ENCODE measurements around the gene CCDC85B.

CCDC85B gene

GRCh38 chr11:65868076-65868667, 22.3 kb upstream of the CCDC85B start:
- DNase-seq: peak in 23 of 56 donors; percentile 2 to 77 (median 32)

GRCh38 chr11:65868907-65869306, 21.6 kb upstream of the CCDC85B start:
- DNase-seq: no peak

GRCh38 chr11:65869643-65870306, 20.7 kb upstream of the CCDC85B start:
- no peak for DNase-seq

- DNase-seq: no peak
Observed at GRCh38 chr11:65870307-65870658, 20.2 kb upstream of the CCDC85B start.

DNA sequence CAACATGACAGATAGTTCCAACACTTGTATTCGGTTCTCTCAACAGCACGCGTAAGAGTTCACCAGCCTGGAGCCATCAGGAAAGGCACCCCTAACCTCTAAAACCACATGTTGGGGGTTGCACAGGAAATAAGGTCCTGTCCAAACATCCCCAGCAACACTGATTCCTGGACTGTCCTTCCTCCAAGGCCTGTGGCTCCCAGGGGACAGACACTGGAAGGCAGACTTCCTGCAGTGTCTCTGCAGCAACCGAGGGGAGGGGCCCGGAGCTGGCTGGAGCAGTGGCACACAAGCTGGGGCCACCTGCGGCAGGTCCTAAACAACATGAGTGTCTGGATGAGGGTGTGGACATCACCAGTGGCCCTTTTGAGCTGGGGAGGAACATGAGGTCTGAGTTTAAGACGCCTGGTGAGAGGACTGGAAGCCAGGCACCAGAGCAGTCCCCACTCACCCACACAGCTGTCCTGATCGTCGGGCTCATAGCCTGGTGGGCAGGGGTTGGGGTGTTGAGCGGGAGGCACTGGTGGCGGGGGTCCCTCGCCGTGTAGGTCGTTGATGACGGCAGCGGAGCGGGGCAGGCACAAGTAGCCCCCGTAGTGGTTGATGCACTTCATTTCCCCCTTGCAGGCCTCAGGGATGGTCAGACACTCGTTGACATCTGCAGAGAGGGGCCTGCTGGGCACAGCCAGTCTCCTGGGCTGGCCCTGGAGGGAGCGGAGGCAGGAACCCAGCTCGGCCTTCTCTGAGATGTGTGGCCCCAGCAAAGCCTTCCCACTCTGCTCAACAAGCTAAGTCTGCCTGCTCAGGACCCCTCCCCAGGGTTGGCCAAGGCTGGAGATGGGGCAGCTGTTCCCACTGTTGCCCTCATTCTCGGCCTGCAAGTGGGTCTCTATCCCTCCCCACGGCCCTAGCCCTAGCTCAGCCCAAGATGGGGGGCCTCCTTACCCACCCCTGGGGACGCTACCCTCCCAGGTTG, 19.5 kb upstream of the CCDC85B start:
- no peak for DNase-seq

DNA sequence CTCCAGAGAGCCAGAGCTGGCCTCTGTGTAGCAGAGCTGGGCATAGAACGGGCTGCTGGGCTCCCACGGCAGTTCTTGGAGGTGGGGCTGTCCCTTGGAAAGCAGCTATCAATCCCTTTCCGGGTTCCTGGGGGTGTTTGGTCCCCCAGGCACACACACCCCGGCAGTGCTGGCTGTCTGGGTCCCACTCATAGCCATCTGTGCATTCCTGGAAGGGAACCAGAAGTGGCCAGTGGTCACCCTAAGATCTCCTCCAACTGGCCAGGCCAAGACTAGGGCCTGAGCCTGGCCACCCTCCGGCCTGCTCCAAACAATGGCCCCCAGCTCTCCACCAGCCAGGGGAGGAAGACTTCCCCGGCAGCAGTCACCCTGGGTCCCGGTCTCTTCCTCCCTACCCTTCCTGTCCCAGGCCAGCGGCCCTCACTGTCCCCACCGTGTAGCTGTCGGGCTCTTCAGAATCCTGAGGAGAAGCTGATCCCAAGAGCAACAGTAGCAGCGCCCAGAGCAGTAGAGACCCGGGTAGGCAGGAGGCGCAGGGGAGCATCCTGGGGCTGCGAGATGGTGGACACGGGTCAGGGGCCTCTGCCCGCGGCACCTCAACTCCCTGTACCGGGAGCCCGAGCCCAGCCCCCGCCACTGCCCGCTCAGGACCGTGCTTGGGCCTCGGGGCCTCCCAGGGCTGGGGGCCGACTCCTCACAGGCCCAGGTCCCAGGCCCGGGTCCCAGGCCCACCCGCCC, 18.5 kb upstream of the CCDC85B start:
- DNase-seq: peak in 3 of 56 donors; percentile 4 to 52 (median 43)

- peak in 5 of 56 donors; percentile 23 to 52 (median 42) for DNase-seq
Observed at GRCh38 chr11:65872586-65873317, 17.7 kb upstream of the CCDC85B start, which contains the start of gene EFEMP2. Gene EFEMP2, minus strand, starts transcription at chr11:65872800. Its CDS starts 446 bp downstream, at chr11:65872354.

GRCh38 chr11:65873318-65874156, 16.9 kb upstream of the CCDC85B start:
- peak in 55 of 56 donors; percentile 30 to 96 (median 82) for DNase-seq

GRCh38 chr11:65879617-65880016, 10.9 kb upstream of the CCDC85B start, which contains the start of gene CTSW:
Gene CTSW, plus strand, starts transcription at chr11:65879837. Its CDS starts 18 bp downstream, at chr11:65879855.
- DNase-seq: no peak

GRCh38 chr11:65880027-65880426, 10.4 kb upstream of the CCDC85B start:
- no peak for DNase-seq

DNA sequence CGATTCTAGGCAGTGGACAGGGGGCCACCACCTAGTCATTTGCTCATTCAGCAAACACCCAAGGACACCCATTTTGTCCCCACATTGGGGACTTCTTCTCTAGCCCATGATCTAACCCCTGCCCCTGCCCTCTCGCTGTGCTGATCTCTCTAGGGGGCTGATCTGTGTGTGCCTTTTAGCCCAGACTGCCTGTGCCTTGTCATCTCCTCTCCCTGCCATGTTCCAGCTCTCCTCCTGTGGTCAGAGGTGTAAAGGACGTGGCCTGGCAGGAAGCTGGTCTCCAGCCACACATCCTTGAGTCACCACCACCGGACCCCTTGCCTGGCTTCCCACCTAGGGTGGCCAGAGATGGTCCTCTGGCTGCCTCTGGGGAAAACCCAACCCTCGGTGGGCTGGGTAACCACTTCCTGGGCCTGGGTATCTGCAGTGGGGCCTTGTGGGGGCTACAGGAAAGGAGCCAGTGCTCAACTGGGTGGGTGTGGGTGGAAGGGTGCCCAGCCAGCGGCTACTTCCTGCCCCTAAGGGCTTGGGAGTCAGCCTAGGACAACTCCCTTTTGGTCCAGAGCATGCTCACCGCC, 9.5 kb upstream of the CCDC85B start:
- DNase-seq: no peak

- no peak for DNase-seq
Observed at GRCh38 chr11:65882120-65883057, 8.1 kb upstream of the CCDC85B start.

DNA sequence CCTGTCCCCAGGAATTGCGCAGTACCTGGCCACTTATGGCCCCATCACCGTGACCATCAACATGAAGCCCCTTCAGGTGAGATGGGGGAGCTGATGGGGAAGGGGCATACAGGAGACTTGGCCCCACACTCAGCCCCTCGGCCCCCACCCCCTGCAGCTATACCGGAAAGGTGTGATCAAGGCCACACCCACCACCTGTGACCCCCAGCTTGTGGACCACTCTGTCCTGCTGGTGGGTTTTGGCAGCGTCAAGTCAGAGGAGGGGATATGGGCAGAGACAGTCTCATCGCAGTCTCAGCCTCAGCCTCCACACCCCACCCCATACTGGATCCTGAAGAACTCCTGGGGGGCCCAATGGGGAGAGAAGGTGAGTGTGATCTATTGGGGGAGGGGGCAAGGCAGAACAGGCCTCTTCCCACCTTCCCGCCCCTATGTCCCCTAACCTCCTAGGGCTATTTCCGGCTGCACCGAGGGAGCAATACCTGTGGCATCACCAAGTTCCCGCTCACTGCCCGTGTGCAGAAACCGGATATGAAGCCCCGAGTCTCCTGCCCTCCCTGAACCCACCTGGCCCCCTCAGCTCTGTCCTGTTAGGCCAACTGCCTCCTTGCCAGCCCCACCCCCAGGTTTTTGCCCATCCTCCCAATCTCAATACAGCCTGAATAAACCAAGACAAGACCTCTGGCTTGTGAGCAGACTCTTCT, 7.3 kb upstream of the CCDC85B start:
- no peak for DNase-seq

DNA sequence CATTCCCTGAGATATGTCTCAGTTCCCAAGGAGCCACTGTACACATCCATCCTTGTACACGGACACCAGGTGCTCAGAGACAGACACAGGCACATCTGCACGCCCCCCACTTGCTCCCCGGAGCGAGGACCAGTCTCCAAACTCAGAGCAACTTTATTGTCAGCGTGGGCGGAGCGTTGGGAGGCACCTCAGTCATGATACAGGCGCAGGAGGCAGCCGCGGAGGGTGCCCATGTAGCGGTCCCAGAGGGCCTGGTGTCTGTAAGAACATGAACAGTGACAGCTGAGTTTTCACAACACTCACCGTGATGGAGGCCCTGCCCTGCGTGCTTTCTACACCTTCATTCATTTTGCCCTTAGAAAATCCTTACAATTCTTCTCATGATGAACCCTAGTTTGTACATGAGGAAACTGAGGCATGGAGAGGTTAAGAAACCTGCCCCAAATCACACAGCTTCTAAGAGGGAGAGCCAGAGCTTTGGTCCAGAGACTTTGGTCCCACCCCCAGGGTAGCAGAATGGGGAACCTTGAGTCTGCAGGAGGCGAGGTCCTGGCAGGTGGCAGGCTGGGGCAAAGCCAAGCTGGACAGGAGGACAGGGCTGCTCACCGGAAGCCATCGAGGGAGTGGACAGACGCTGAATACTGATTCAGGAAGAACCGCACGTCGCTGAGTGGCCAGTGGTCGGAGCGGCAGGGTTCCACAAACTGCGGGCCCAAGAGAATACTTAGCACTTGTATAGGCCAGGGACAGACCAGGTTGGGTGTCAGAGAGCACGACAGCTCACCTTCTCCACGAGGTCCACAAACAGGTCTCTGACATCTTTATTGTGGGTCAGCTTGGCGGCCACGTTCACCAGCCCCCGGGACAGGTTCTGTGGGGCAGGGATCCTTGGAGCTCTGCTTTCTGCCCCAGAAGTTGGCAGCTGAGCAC, 6.4 kb upstream of the CCDC85B start:
- DNase-seq: no peak

DNA sequence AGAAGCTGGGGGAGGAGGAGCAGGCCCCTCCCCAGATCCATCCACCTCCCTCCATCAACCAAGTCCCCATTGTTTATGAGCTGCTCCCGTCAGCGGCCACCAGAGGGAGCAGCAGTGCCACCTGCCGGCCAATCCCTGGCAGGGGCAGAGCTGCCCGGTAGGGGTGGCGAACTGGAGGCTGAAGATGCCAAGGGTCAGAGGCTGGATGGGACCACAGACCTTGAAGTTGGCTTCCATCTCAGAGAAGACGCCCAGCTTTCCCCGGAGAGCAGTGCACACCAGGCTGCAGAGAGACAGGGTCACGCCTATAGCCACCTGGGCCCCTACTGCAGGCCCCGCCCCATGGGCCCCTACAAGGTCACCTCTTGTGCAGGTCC, 5.8 kb upstream of the CCDC85B start:
- DNase-seq: peak in 51 of 56 donors; percentile 16 to 83 (median 52)

DNA sequence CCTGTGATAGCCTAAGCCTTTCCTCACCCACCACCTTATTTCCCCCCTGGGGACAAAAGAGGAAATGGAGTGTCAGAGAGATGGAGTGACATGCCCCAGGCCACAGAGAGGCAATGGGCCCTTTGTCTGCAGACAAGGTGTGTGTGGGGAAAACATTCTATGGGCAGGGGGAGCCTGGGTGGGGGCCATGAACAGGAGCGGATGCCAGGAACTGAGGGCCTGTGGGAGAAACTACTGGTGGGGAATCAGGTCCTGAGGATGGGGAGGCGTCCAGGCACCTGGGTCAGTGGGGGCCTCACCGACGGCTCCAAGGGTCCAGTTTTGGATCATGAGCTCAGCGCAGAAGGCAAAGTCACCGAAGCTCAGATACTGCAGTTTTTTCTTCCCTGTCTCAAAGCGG, 5.2 kb upstream of the CCDC85B start:
- no peak for DNase-seq

All from amygdala (tissue), 56 donors.